Suprapubic skin (tissue), 4 donors: ENCODE measurements around the gene BASP1. TPM values are rescaled to one million over a fixed set of nuclear protein-coding genes. Genes with fewer than 3 reads are reported as not detected.

Experiments used
- DNase-seq, 2 donors: peaks; one replicate each; pipeline ENCODE4 v3.0.0-alpha.2; 2019; ENCODE audit warnings: low spot score in 2 of 2
- H3K27ac ChIP-seq: fragments of 200-600 bp; sonication (generic); one replicate; pipeline ENCODE4 v1.5.1; 2019
- H3K27me3 ChIP-seq: fragments of 200-600 bp; sonication (generic); one replicate; pipeline ENCODE4 v1.5.1; 2019
- H3K36me3 ChIP-seq: fragments of 200-600 bp; sonication (generic); one replicate; pipeline ENCODE4 v1.5.1; 2019
- H3K4me1 ChIP-seq: fragments of 200-600 bp; sonication (generic); one replicate; pipeline ENCODE4 v1.5.1; 2019
- H3K4me3 ChIP-seq: fragments of 200-600 bp; sonication (generic); one replicate; pipeline ENCODE4 v1.5.1; 2019; ENCODE audit warnings: mild to moderate bottlenecking
- H3K9me3 ChIP-seq: fragments of 200-600 bp; sonication (generic); one replicate; pipeline ENCODE4 v1.5.1; 2019
- CTCF ChIP-seq, 2 donors: fragments of 200-600 bp in 1 of 2; fragments of 450-650 bp in 1 of 2; sonication (generic) in 1 of 2; IDR thresholded peaks; one replicate each; pipeline ENCODE4 v1.5.1; 2016 to 2019; ENCODE audit warnings: antibody characterized with exemption in 2 of 2, mild to moderate bottlenecking in 1 of 2, moderate library complexity in 1 of 2
- EP300 ChIP-seq: sonication (generic); formaldehyde crosslinking; IDR thresholded peaks from one replicate; pipeline ENCODE4 v1.6.1; 2017; ENCODE audit warnings: antibody characterized with exemption
- POLR2A ChIP-seq, 2 donors: fragments of 450-650 bp; IDR thresholded peaks; one replicate each; pipeline ENCODE4 v1.6.1; 2017; ENCODE audit warnings: antibody characterized with exemption in 2 of 2, mild to moderate bottlenecking in 2 of 2, moderate library complexity in 2 of 2
- POLR2AphosphoS5 ChIP-seq, 3 donors: sonication (generic); formaldehyde crosslinking; IDR thresholded peaks; one replicate each; pipeline ENCODE4 v1.6.1; 2017; ENCODE audit warnings: antibody characterized with exemption in 3 of 3
- WGBS: methylation state at CpG from one replicate; pipeline ENCODE4 v1.1.5; 2018; 5-methylcytosine and 5-hydroxymethylcytosine counted together
- total RNA-seq, 4 donors: library from RNA; depleted of rRNA; stranded (reverse); fragments of >200 nt; gene quantifications; one replicate each; pipeline ENCODE4 v1.1.0, GENCODE V29; 2016

BASP1 gene
- total RNA-seq, 4 donors from 2014 or later, result 20.7 to 31.9 (median 26.2) TPM

GRCh38 chr5:17265041-17265440 lies 47.6 kb downstream of the BASP1 start:
- no peaks in the 10 kb centered on the region for H3K27me3 ChIP-seq
- WGBS, result 95% methylated on average over 2 of the region's 2 CpGs
- TF ChIP-seq CTCF (IDR thresholded peaks at IDR 0.05), result no peak
- TF ChIP-seq EP300, result no peak
- no peak for TF ChIP-seq POLR2A (IDR thresholded peaks at IDR 0.05)
- TF ChIP-seq POLR2AphosphoS5 (IDR thresholded peaks at IDR 0.05), result no peak
- no peak overlapping the region for H3K27ac ChIP-seq
- H3K9me3 ChIP-seq, result no peaks in the 10 kb centered on the region
- H3K4me1 ChIP-seq, result no peaks in the 10 kb centered on the region
- DNase-seq, result no peak
- no peaks in the 10 kb centered on the region for H3K36me3 ChIP-seq
- no peak overlapping the region for H3K4me3 ChIP-seq

DNA sequence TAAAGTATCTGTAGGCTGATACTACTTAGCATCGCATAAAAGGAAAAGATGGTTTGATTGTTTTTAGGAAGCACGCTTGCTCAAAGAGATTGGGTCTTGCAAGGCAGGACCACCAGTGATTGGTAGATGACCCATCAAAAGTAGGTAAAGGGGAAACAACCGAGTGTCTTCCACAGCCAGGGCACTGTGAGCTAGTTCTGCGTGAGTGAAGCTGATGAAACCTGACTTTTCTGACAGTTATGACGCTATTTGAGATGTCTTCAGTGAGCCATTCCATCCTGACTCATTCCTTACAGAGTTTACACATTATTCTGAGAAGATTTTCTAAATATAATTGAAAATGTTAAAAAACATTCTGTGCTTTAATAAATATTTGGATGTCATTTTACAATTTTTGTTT lies 49.7 kb downstream of the BASP1 start:
- no peaks in the 10 kb centered on the region for H3K36me3 ChIP-seq
- DNase-seq, result no peak
- no peaks in the 10 kb centered on the region for H3K4me1 ChIP-seq
- no peak overlapping the region for H3K27ac ChIP-seq
- no peak overlapping the region for H3K4me3 ChIP-seq
- WGBS, result 91% methylated on average over 5 of the region's 5 CpGs
- TF ChIP-seq POLR2AphosphoS5 (IDR thresholded peaks at IDR 0.05) (no peak), EP300 (no peak), CTCF (IDR thresholded peaks at IDR 0.05) (no peak), POLR2A (IDR thresholded peaks at IDR 0.05) (no peak)
- no peaks in the 10 kb centered on the region for H3K27me3 ChIP-seq
- H3K9me3 ChIP-seq, result no peaks in the 10 kb centered on the region

DNA sequence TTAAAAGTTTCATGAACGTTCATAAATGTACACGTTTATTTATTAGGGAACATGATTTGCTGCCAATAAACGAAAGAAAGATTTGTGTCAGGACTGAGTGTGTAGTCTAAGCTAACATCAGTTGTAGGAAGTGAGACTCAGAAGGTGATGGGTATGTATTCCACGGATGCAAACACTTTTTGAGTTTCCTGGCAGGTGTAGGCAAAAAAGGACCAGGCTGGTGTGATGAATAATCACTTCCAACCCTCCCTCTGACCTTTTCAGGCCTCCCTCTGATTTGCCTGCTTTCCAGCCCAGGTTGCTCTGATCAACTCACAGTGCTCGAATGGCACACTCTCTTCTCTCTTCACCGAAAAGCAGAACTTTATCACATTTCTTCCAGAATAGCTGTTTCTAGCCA lies 51.8 kb downstream of the BASP1 start:
- 64% methylated on average over 6 of the region's 6 CpGs for WGBS
- H3K4me3 ChIP-seq, result no peak overlapping the region
- no peaks in the 10 kb centered on the region for H3K27me3 ChIP-seq
- DNase-seq, result no peak
- no peaks in the 10 kb centered on the region for H3K9me3 ChIP-seq
- H3K4me1 ChIP-seq, result no peaks in the 10 kb centered on the region
- no peak overlapping the region for H3K27ac ChIP-seq
- TF ChIP-seq POLR2AphosphoS5 (IDR thresholded peaks at IDR 0.05) (no peak), POLR2A (IDR thresholded peaks at IDR 0.05) (no peak), EP300 (no peak), CTCF (IDR thresholded peaks at IDR 0.05) (no peak)
- no peaks in the 10 kb centered on the region for H3K36me3 ChIP-seq

DNA sequence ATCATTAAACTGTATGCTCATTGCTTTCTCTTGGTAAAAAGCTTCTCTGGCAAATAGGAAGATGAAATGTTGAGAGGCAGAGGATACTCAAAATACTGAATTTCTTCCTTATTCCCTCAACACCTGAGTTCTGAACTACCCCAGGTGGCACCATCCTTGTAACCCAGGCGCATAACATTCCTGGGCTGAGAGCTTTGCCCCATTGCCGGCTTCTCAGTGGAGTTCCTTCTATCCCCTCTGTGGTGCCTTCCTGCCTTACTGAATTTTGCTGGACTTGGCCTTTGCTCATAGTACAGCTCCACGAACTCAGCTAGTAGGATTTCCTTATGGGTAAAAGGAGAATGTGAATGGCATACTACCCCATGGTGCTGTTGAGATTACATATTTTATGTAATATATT lies 54.7 kb downstream of the BASP1 start:
- Histone ChIP-seq H3K9me3 (no peaks in the 10 kb centered on the region), H3K36me3 (peaks cover 9% of the 10 kb centered on the region), H3K27me3 (no peaks in the 10 kb centered on the region), H3K4me1 (no peaks in the 10 kb centered on the region), H3K4me3 (no peak overlapping the region), H3K27ac (no peak overlapping the region)
- DNase-seq, result no peak
- TF ChIP-seq EP300 (no peak), CTCF (IDR thresholded peaks at IDR 0.05) (no peak), POLR2AphosphoS5 (IDR thresholded peaks at IDR 0.05) (no peak), POLR2A (IDR thresholded peaks at IDR 0.05) (no peak)
- WGBS, result 91% methylated on average over 3 of the region's 3 CpGs

DNA sequence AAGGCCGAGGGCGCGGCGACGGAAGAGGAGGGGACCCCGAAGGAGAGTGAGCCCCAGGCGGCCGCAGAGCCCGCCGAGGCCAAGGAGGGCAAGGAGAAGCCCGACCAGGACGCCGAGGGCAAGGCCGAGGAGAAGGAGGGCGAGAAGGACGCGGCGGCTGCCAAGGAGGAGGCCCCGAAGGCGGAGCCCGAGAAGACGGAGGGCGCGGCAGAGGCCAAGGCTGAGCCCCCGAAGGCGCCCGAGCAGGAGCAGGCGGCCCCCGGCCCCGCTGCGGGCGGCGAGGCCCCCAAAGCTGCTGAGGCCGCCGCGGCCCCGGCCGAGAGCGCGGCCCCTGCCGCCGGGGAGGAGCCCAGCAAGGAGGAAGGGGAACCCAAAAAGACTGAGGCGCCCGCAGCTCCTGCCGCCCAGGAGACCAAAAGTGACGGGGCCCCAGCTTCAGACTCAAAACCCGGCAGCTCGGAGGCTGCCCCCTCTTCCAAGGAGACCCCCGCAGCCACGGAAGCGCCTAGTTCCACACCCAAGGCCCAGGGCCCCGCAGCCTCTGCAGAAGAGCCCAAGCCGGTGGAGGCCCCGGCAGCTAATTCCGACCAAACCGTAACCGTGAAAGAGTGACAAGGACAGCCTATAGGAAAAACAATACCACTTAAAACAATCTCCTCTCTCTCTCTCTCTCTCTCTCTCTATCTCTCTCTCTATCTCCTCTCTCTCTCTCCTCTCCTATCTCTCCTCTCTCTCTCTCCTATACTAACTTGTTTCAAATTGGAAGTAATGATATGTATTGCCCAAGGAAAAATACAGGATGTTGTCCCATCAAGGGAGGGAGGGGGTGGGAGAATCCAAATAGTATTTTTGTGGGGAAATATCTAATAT lies 58.1 kb downstream of the BASP1 start:
- Histone ChIP-seq H3K4me1 (no peaks in the 10 kb centered on the region), H3K36me3 (peaks cover 9% of the 10 kb centered on the region), H3K9me3 (no peaks in the 10 kb centered on the region), H3K27ac (no peak overlapping the region), H3K27me3 (no peaks in the 10 kb centered on the region), H3K4me3 (no peak overlapping the region)
- WGBS, result 95% methylated on average over 35 of the region's 57 CpGs
- TF ChIP-seq EP300 (no peak), POLR2A (IDR thresholded peaks at IDR 0.05) (no peak), POLR2AphosphoS5 (IDR thresholded peaks at IDR 0.05) (no peak), CTCF (IDR thresholded peaks at IDR 0.05) (no peak)
- no peak for DNase-seq
